ENCODE measurements around the gene GAB1.

Gene GAB1

DNA sequence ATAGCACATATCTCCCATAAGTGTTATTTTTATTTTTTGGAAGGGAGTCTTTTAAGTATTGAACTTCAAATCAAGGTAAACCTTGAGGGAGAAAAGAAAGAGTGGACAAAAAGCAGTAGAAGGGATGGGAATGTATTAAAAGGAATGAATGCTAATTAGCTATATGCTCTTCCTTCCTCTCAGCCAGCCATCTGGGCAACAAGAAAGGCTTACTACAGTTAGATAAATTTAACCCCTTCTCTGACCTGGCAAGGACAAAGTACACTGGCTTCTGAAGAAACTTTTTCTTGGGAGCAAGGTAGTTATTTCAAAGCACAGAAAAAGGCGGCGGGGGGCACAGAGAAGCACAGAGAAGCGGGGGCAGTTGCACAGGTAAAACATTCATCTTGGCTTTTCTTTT, 54.6 kb downstream of the GAB1 start:
- DNase-seq, result no peak

DNA sequence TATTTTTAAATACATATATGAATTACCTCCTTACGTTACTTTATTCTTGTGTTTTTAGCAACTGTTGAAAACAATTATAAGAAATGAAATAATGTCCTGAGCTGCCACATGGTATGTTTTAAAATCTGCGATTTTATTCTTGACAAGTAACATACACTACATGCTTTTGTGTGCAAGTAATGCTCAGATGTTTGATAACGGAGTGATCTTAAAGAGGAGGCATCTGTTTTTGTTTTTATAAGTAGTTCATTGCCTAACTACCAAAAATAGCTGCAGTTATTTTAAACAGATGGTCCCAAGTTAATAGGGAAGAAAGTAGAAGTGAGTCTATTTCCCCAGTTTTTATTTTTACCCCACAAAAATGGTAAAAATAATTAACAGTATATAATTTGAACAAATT, 55.2 kb downstream of the GAB1 start:
- DNase-seq, result no peak

- DNase-seq, result no peak
Measured at GRCh38 chr4:143393195-143393594, 56.5 kb downstream of the GAB1 start.

DNA sequence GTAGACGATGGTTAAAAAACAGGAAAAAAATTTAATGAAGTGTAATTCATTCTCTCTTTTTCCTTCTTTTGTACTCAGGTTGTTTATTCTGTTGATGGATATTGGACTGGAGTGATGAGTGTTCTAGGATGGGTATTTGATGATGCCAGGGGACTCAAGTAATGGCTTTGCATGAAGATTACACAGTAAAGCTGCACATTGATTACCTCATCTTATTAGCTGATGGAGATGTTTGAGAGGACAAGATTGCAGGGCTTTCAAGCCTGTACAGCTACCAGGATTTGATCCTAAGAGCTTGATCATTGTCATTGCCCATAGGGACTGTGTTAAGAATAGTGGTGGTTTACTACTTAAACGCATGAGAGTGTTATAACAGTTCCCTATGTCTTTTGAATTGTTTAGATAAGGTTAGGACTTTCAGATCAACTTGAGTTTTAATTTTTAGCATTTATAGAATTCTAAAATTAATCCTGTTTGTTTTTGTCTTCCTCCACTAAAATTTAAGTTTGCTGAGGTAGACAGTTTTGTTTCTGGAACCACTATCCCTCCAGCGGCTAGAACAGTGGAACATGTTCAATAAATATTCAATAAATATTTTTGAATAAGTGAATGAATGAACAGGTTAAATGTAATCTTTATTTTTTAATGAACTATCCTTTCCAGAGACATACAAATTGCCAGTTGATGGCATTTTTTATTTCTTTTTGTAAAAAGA, 58.2 kb downstream of the GAB1 start:
- no peak for DNase-seq

- DNase-seq, result no peak
Measured at GRCh38 chr4:143396695-143397094, 60.0 kb downstream of the GAB1 start.

GRCh38 chr4:143397335-143397734, 60.7 kb downstream of the GAB1 start:
- no peak for DNase-seq

DNA sequence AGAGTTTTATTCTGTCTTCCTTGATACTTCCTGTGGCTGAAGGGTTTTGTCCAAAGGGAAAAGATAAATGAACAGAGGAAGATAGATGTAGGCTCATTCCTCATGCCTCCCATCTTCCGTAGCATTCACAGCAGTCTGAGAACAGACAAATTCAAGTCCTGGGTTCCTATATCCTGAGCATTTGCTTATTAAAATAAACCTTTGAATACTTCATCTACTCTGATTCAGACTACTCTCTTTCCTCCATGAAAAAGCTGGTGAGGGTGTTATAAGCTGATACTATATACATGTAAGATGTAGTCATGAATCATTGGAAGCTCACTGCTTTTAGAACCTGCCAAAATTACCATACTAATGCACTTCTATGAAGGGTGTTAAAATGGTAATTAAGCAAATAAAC, 61.2 kb downstream of the GAB1 start:
- DNase-seq, result no peak

- DNase-seq, result peak; percentile 14
Measured at GRCh38 chr4:143399113-143399949, 62.7 kb downstream of the GAB1 start.

- DNase-seq, result no peak
Measured at GRCh38 chr4:143400082-143400481, 63.4 kb downstream of the GAB1 start.

DNA sequence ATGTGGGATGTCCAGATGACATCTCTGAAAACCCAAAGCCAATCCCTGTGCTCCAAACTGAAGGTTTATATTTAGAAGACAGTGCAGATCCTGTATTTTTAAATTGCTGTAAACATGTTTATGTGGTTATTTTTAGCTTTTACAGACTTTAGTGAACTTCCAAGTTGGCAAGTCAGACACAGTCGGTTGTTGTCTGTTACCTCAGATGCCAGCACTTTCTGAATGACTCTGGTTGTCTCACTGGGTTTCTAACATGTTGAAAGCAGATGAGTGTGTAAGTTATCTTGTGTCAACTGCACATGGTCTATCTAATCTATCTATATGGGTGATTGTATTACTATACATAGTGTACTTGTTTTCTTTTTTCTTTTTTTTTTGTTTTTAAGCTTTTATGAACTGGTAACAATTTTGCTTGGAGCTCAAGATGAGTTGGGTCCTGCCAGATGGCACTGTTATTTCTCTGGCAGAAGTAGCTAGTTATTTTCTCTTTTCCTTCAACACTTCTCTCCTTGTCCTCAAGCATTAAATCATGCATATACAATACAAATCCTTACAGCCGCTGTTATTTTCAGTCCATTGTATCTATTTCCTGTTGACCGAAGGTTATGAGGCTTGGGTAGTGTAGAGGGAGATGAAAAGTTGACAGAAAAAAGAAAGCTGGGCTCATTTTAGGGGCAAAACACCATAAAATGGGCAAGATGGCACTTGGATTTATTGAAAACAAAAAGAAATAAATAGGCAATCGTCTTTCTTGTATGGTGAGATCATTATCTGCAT, 66.3 kb downstream of the GAB1 start:
- no peak for DNase-seq

GRCh38 chr4:143403553-143403820, 66.8 kb downstream of the GAB1 start:
- no peak for DNase-seq

DNA sequence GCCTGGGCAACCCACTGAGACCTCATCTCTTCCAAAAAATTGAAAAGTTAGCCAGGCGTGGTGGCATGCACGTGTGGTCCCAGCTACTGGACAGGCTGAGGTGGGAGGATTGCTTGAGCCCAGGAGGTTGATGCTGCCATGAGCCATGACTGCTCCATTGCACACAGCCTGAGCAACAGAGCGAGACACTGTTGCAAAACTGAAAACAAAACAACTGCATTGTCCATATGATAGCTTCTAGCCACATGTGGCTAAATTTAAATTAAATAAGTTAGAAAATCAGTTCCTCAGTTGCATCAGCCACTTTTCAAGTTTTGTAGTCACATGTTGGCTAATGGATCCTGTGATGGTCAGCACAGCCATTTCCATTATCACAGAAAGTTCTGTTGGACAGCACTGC, 67.9 kb downstream of the GAB1 start:
- no peak for DNase-seq

DNA sequence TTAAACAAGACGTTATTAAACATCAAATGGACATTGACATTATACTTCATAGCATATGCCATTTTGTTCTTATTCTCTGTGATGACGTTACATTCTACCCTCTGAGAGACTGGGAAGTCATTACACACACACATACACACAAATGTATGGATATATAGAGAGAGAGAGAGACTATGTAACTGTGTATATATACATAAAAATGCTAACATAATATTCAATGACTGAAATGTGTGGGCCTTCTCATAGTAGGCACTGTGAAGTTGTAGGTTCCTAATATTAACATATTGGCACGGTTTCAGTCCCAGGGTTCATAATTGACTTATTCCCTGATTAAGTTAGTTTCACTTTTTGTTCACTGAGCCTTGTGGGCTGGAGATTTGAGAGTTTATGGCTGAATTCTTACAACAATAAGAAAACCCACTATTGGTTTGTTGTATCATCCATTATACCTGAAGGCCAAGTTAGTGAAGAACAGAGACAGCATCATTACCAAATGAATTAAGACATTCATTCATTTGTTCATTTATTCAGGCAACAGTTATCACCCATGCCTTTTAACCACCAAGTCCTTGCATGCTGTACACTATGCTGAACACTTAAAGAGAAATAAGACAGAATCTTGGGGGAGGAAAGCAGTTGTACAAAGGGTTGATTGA, 68.5 kb downstream of the GAB1 start:
- DNase-seq, result no peak

DNA sequence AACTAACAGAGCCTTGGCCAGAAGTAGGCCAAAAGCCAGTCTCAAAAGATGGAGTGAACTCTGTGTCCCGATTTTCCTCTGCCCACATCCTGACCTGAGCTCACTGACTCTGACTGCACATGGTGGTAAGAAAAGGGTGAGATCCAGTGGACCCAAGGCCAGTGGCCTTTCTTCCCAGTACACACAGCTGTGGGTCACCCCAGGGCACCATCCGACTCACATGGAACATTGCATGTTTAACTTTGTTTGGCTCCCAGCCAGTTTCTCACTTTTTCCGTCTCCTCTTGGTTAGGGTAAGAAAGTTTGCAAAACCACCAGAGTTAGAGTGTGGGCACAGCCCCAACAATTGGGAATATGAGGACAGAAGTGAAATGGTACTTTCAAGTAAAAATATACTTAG, 69.8 kb downstream of the GAB1 start:
- no peak for DNase-seq

- DNase-seq, result no peak
Measured at GRCh38 chr4:143407474-143407873, 70.8 kb downstream of the GAB1 start.

DNA sequence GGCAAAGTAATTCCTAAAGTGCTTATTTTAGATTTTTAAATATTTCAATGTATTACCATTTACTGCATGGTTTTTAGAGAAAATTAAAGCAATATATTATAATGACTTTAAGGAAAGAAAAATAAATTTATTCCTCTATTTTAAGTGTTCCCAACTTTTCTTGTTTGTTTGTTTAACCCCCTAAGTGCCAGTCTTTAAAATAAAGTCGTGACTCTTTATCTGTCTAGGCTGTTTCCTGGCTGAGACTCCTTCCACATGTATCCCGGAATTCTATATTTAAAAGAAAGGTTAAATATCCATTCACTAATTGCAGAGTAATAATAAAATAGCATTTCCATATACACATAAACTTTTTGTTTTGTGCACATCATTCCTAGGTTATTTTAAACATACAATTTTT, 71.2 kb downstream of the GAB1 start:
- no peak for DNase-seq

- no peak for DNase-seq
Measured at GRCh38 chr4:143410015-143410414, 73.3 kb downstream of the GAB1 start.

- no peak for DNase-seq
Measured at GRCh38 chr4:143411527-143412419, 75.1 kb downstream of the GAB1 start.

DNA sequence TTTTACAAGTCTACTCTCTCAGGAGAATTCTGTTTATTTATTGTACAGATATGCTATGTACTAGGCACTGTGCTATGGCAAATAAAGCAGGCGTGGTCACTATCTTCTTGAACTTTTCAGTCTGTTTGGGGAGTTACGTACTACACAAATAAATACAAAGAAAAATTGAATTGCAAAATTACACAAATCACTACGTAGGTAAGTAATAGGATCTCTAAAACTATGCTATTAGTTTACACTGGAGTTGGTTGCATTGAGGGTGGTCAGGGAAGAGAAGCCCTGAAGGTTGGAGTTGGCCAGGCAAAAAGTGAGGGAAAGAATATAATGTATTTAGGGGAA, 75.7 kb downstream of the GAB1 start:
- no peak for DNase-seq

DNA sequence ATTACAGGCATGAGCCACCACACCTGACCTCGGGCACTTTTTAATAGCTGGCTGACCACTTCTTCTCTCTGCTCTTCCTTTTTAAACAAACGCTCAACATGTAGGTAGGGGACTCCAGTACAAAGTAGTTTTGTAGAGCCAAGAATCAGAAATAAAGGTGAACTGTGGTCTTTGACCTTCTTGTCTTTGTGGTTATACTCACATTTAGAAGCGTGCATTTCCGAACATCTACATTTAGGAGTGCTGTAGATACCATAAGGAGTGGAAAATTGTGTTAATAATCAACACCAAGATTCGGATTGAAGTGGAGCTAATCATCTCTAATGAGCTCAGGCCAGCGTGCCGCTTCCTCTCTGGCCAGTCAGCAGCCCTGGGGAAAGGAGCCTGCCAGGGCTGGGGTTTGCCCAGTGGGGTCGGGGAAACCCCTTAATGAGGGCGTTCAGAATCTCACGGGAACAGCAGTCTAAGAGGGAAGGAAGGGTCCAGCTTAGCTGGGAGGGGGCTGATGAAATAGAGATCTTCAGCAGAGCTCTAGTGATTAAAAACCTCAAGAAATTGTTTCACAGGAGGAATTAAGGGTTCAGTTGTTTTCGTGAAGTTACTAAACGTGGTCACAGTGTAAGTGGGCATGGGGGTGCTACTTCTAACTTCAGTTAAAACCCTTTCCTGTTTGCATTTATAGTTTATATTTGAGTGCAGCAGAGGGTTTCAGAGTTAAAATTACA, 81.2 kb downstream of the GAB1 start:
- no peak for DNase-seq

GRCh38 chr4:143420227-143420626, 83.6 kb downstream of the GAB1 start:
- DNase-seq, result no peak

DNA sequence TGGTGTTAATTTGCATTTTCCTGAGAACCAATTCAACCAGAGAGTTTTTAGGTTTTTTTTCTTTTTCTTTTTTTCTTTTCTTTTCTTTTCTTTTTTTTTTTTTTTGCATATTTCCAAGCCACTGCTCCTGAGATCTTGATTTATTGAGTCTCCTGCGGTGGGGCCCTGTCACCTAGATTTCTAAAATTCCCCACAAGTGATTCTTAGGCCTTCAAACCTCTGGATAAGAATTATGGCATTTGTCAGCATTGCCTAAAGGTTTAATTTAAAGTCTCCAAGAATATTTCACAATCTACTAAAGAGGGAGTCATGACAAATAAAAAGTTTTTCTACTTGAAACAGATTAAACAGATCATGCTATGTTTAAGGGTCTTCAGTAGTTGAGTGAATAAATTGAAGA, 84.9 kb downstream of the GAB1 start:
- no peak for DNase-seq
